HEK293 (cell line): ENCODE measurements around the gene ABI3BP.

Experiments used
- CTCF ChIA-PET: fragments of 350-600 bp; formaldehyde crosslinking; extraction: SDS; loops from one replicate; lab custom pipeline; 2021; ENCODE audit warnings: antibody characterized with exemption; lab: Yijun Ruan, JAX
- POLR2A ChIA-PET: fragments of 300-600 bp; formaldehyde crosslinking; extraction: SDS; loops from one replicate; lab custom pipeline; 2020; ENCODE audit warnings: antibody characterized with exemption, inconsistent platforms; lab: Yijun Ruan, JAX
- H3K27ac ChIP-seq: fragments of 200-500 bp; sonication (Bioruptor generic); 2 replicates; pipeline ENCODE4 v1.5.1; 2014; ENCODE audit warnings: low read depth, low read length, control low read depth, inconsistent platforms; ENCODE audit errors: extremely low read depth
- H3K36me3 ChIP-seq, 2 experiments: fragments of 200-500 bp in 1 of 2; sonication (Bioruptor generic) in 1 of 2; 1 replicate in 1 of 2; 2 replicates in 1 of 2; pipeline ENCODE4 v1.5.1; 2014 to 2017; ENCODE audit warnings: inconsistent platforms in 2 of 2, low read length in 2 of 2; ENCODE audit not compliant: control insufficient read depth in 2 of 2, insufficient read depth in 1 of 2
- H3K4me1 ChIP-seq: fragments of 200-500 bp; sonication (Bioruptor generic); 2 replicates; pipeline ENCODE4 v1.5.1; 2014; ENCODE audit warnings: mild to moderate bottlenecking, low read length, inconsistent platforms; ENCODE audit not compliant: control insufficient read depth, insufficient read depth
- H3K4me3 ChIP-seq: 2 replicates; pipeline ENCODE4 v1.5.1; 2011; ENCODE audit warnings: low read depth, mild to moderate bottlenecking, control low read depth, low read length, moderate library complexity
- H3K9me3 ChIP-seq: fragments of 200-500 bp; sonication (Bioruptor generic); 2 replicates; pipeline ENCODE4 v1.5.1; 2014; ENCODE audit warnings: low read depth, low read length, inconsistent platforms; ENCODE audit not compliant: control insufficient read depth, insufficient read depth
- GFI1B ChIP-seq: fragments of 450-650 bp; formaldehyde crosslinking; IDR thresholded peaks from 2 replicates; pipeline ENCODE4 v1.5.1; 2016; ENCODE audit warnings: missing biosample characterization, missing genetic modification characterization
- GLIS2 ChIP-seq: fragments of 450-650 bp; formaldehyde crosslinking; IDR thresholded peaks from 2 replicates; pipeline ENCODE4 v1.5.1; 2016; ENCODE audit warnings: missing biosample characterization, missing genetic modification characterization
- PRDM1 ChIP-seq: fragments of 450-650 bp; formaldehyde crosslinking; IDR thresholded peaks from 2 replicates; pipeline ENCODE4; 2016; ENCODE audit warnings: missing biosample characterization, missing genetic modification characterization
- SCRT2 ChIP-seq: fragments of 450-650 bp; formaldehyde crosslinking; IDR thresholded peaks from 2 replicates; pipeline ENCODE4 v1.5.1; 2016; ENCODE audit warnings: missing biosample characterization, missing genetic modification characterization
- SP3 ChIP-seq: fragments of 450-650 bp; formaldehyde crosslinking; IDR thresholded peaks from 2 replicates; pipeline ENCODE4 v1.5.1; 2016; ENCODE audit warnings: missing biosample characterization, missing genetic modification characterization
- YY2 ChIP-seq: fragments of 450-650 bp; formaldehyde crosslinking; IDR thresholded peaks from 2 replicates; pipeline ENCODE4 v1.5.1; 2016; ENCODE audit warnings: missing biosample characterization, missing genetic modification characterization
- ZBTB17 ChIP-seq: fragments of 450-650 bp; formaldehyde crosslinking; IDR thresholded peaks from 2 replicates; pipeline ENCODE4 v1.5.1; 2016; ENCODE audit warnings: missing biosample characterization, missing genetic modification characterization
- ZBTB48 ChIP-seq: fragments of 450-650 bp; formaldehyde crosslinking; IDR thresholded peaks from 2 replicates; pipeline ENCODE4 v1.5.1; 2016; ENCODE audit warnings: missing biosample characterization, missing genetic modification characterization
- ZIC2 ChIP-seq: fragments of 450-650 bp; formaldehyde crosslinking; IDR thresholded peaks from 2 replicates; pipeline ENCODE4 v1.5.1; 2016; ENCODE audit warnings: missing biosample characterization, missing genetic modification characterization
- ZNF133 ChIP-seq: fragments of 450-650 bp; formaldehyde crosslinking; IDR thresholded peaks from 2 replicates; pipeline ENCODE4 v1.5.1; 2016; ENCODE audit warnings: missing biosample characterization, missing genetic modification characterization
- ZNF148 ChIP-seq: fragments of 450-650 bp; formaldehyde crosslinking; IDR thresholded peaks from 2 replicates; pipeline ENCODE4 v1.5.0; 2017; ENCODE audit warnings: missing biosample characterization, missing genetic modification characterization, borderline replicate concordance
- ZNF24 ChIP-seq: fragments of 450-650 bp; formaldehyde crosslinking; IDR thresholded peaks from 2 replicates; pipeline ENCODE4 v1.5.1; 2016; ENCODE audit warnings: missing biosample characterization, missing genetic modification characterization
- ZNF311 ChIP-seq: fragments of 450-650 bp; formaldehyde crosslinking; IDR thresholded peaks from 2 replicates; pipeline ENCODE4 v1.5.1; 2017; ENCODE audit warnings: missing biosample characterization, missing genetic modification characterization, borderline replicate concordance
- ZNF335 ChIP-seq: fragments of 450-650 bp; formaldehyde crosslinking; conservative IDR thresholded peaks from 2 replicates; pipeline ENCODE4 v1.5.1; 2016; ENCODE audit warnings: missing biosample characterization, missing genetic modification characterization
- ZNF366 ChIP-seq: fragments of 450-650 bp; formaldehyde crosslinking; conservative IDR thresholded peaks from 2 replicates; pipeline ENCODE4 v1.5.1; 2016; ENCODE audit warnings: missing biosample characterization, missing genetic modification characterization
- ZNF449 ChIP-seq: fragments of 450-650 bp; formaldehyde crosslinking; IDR thresholded peaks from 2 replicates; pipeline ENCODE4 v1.5.1; 2017; ENCODE audit warnings: missing biosample characterization, mild to moderate bottlenecking, missing genetic modification characterization, moderate library complexity
- ZNF518A ChIP-seq: fragments of 450-650 bp; formaldehyde crosslinking; conservative IDR thresholded peaks from 2 replicates; pipeline ENCODE4 v1.5.1; 2016; ENCODE audit warnings: low read depth, missing biosample characterization, missing genetic modification characterization
- ZNF530 ChIP-seq: fragments of 450-650 bp; formaldehyde crosslinking; IDR thresholded peaks from 2 replicates; pipeline ENCODE4 v1.5.1; 2016; ENCODE audit warnings: low read depth, missing biosample characterization, missing genetic modification characterization
- ZNF544 ChIP-seq: fragments of 450-650 bp; formaldehyde crosslinking; IDR thresholded peaks from 2 replicates; pipeline ENCODE4 v1.5.0; 2017; ENCODE audit warnings: missing biosample characterization, missing genetic modification characterization
- ZNF610 ChIP-seq: fragments of 450-650 bp; formaldehyde crosslinking; IDR thresholded peaks from 2 replicates; pipeline ENCODE4 v1.5.1; 2016; ENCODE audit warnings: missing biosample characterization, missing genetic modification characterization, borderline replicate concordance
- ZNF645 ChIP-seq: fragments of 450-650 bp; formaldehyde crosslinking; IDR thresholded peaks from 2 replicates; pipeline ENCODE4; 2016; ENCODE audit warnings: missing biosample characterization, missing genetic modification characterization
- ZNF654 ChIP-seq: fragments of 450-650 bp; formaldehyde crosslinking; IDR thresholded peaks from 2 replicates; pipeline ENCODE4 v1.5.1; 2016; ENCODE audit warnings: low read depth, missing biosample characterization, missing genetic modification characterization
- ZNF677 ChIP-seq: fragments of 450-650 bp; IDR thresholded peaks from 2 replicates; pipeline ENCODE4 v1.5.0; 2018; ENCODE audit warnings: missing biosample characterization, mild to moderate bottlenecking, missing genetic modification characterization, moderate library complexity
- ZNF701 ChIP-seq: fragments of 450-650 bp; formaldehyde crosslinking; IDR thresholded peaks from 2 replicates; pipeline ENCODE4 v1.5.1; 2016; ENCODE audit warnings: missing biosample characterization, missing genetic modification characterization
- ZNF768 ChIP-seq: fragments of 450-650 bp; formaldehyde crosslinking; IDR thresholded peaks from 2 replicates; pipeline ENCODE4 v1.5.1; 2018; ENCODE audit warnings: missing biosample characterization, mild to moderate bottlenecking, missing genetic modification characterization
- ZNF785 ChIP-seq: fragments of 450-650 bp; formaldehyde crosslinking; IDR thresholded peaks from 2 replicates; pipeline ENCODE4 v1.5.1; 2016; ENCODE audit warnings: missing biosample characterization, missing genetic modification characterization

Gene ABI3BP

GRCh38 chr3:100744671-100745070 is 248.6 kb downstream of the ABI3BP start:
- CTCF ChIA-PET = interaction anchor here (0.7 kb wide), 1 partner anchor 18 kb away, joined by 3 read pairs; no protein-coding TSS in a partner anchor
- POLR2A ChIA-PET = no interaction called here
- Histone ChIP-seq H3K4me3 (no peak overlapping the region), H3K36me3 (peaks cover 16 to 85% of the 10 kb centered on the region in 2 experiments), H3K27ac (no peak overlapping the region), H3K9me3 (no peaks in the 10 kb centered on the region), H3K4me1 (no peaks in the 10 kb centered on the region)
- TF ChIP-seq ZNF785 (tag by site-specific recombination) (no peak), ZBTB48 (tag by site-specific recombination) (no peak), GFI1B (tag by site-specific recombination) (no peak), ZNF677 (tag by site-specific recombination) (no peak), ZNF24 (tag by site-specific recombination) (no peak), ZBTB17 (tag by site-specific recombination) (no peak)

- POLR2A ChIA-PET = no interaction called here
- no peaks in the 10 kb centered on the region for H3K9me3 ChIP-seq
Measured at GRCh38 chr3:100743535-100743934, 249.7 kb downstream of the ABI3BP start.

GRCh38 chr3:100740207-100740606 is 253.0 kb downstream of the ABI3BP start:
- Histone ChIP-seq H3K27ac (no peak overlapping the region), H3K4me1 (no peaks in the 10 kb centered on the region), H3K36me3 (peaks cover 34 to 87% of the 10 kb centered on the region in 2 experiments), H3K9me3 (no peaks in the 10 kb centered on the region), H3K4me3 (no peak overlapping the region)
- ChIA-PET POLR2A (no interaction called here), CTCF (interaction anchor here (0.6 kb wide), 2 partner anchors 51 to 471 kb away, joined by 3 read pairs; no protein-coding TSS in a partner anchor)
- TF ChIP-seq ZNF449 (tag by site-specific recombination) (no peak), PRDM1 (tag by site-specific recombination) (no peak), ZNF24 (tag by site-specific recombination) (no peak), ZIC2 (tag by site-specific recombination) (no peak), ZNF645 (no peak), YY2 (tag by site-specific recombination) (no peak), ZNF768 (tag by site-specific recombination) (no peak), ZNF544 (tag by site-specific recombination) (no peak), ZNF366 (tag by site-specific recombination) (no peak), ZNF518A (no peak)

More at GRCh38 chr3:100743535-100743934, 249.7 kb downstream of the ABI3BP start:
- Histone ChIP-seq H3K4me3 (no peak overlapping the region), H3K4me1 (no peaks in the 10 kb centered on the region), H3K27ac (no peak overlapping the region), H3K36me3 (peaks cover 24 to 85% of the 10 kb centered on the region in 2 experiments)
- TF ChIP-seq ZNF148 (tag by site-specific recombination) (no peak), ZNF701 (tag by site-specific recombination) (no peak), ZNF610 (tag by site-specific recombination) (no peak), ZNF133 (no peak), ZNF335 (tag by site-specific recombination) (no peak), SCRT2 (tag by site-specific recombination) (no peak), ZNF530 (tag by site-specific recombination) (no peak), GLIS2 (tag by site-specific recombination) (no peak), ZNF654 (tag by site-specific recombination) (no peak), ZNF311 (tag by site-specific recombination) (no peak), SP3 (tag by site-specific recombination) (no peak)
- CTCF ChIA-PET = interaction anchor here (0.6 kb wide), 1 partner anchor 116 kb away, joined by 5 read pairs; no protein-coding TSS in a partner anchor
